AG04449 (cell line): ENCODE results near the gene CWC25.
A peak's percentile ranks its signal among the peaks of the same experiment; 100 is the strongest.

Experiments
- CTCF ChIA-PET: fragments of 350-600 bp; formaldehyde crosslinking; extraction: SDS; loops from one replicate; lab custom pipeline; 2021; ENCODE audit warnings: antibody characterized with exemption; lab: Yijun Ruan, JAX
- POLR2A ChIA-PET: fragments of 400-600, 350-600 bp; formaldehyde crosslinking; extraction: SDS; loops from one replicate; lab custom pipeline; 2020; ENCODE audit warnings: antibody characterized with exemption, inconsistent platforms; lab: Yijun Ruan, JAX
- DNase-seq: peaks from one replicate; pipeline ENCODE4 v3.0.0-alpha.2; 2010; ENCODE audit warnings: low read depth, low spot score
- H3K4me3 ChIP-seq: 2 replicates; pipeline ENCODE4 v1.5.1; 2011; ENCODE audit warnings: low read depth, mild to moderate bottlenecking, control low read depth, low read length
- CTCF ChIP-seq: IDR thresholded peaks from one replicate; pipeline ENCODE4 v1.5.1; 2011; ENCODE audit warnings: mild to moderate bottlenecking, moderate library complexity, low read length, control low read depth, inconsistent platforms; ENCODE audit not compliant: insufficient read depth; ENCODE audit errors: missing control alignments

The CWC25 gene

GRCh38 chr17:38853292-38854219, 28.4 kb upstream of the CWC25 start, which contains the start of gene RPL23:
RPL23 (minus strand) TSS chr17:38853721; CDS start chr17:38853710, 11 bp downstream.
- peak within 1 kb of the TSS; percentile 68 for H3K4me3 ChIP-seq
- ChIA-PET CTCF (interaction anchor here (1.4 to 2.5 kb wide), 4 partner anchors 11 to 300 kb away, joined by 4 to 16 read pairs (median 8); no protein-coding TSS in a partner anchor), POLR2A (interaction anchor here (0.6 to 4.6 kb wide), 13 partner anchors 9 to 346 kb away, joined by 3 to 57 read pairs (median 5); partner anchors contain the start of genes CWC25, LASP1, LASP1NB and RPL19)
- peak; percentile 79 for DNase-seq
- TF ChIP-seq CTCF: no peak

GRCh38 chr17:38852771-38853291, 27.7 kb upstream of the CWC25 start:
- POLR2A ChIA-PET: interaction anchor here (0.8 to 4.6 kb wide), 6 partner anchors 8 to 312 kb away, joined by 3 to 57 read pairs (median 6); partner anchors contain the start of gene LASP1
- H3K4me3 ChIP-seq: peak overlapping the region; percentile 68
- CTCF ChIA-PET: interaction anchor here (0.6 to 2.5 kb wide), 2 partner anchors 9 to 118 kb away, joined by 3 to 7 read pairs; no protein-coding TSS in a partner anchor
- no peak for DNase-seq
- no peak for TF ChIP-seq CTCF

GRCh38 chr17:38851434-38851833, 26.3 kb upstream of the CWC25 start:
- H3K4me3 ChIP-seq: peak overlapping the region; percentile 68
- TF ChIP-seq CTCF: no peak
- ChIA-PET CTCF (interaction anchor here (1.1 kb wide), 1 partner anchor 13 kb away, joined by 3 read pairs; no protein-coding TSS in a partner anchor), POLR2A (interaction anchor here (1.4 to 4.6 kb wide), 3 partner anchors 12 to 23 kb away, joined by 3 to 57 read pairs (median 5); partner anchors contain the start of gene LASP1)
- DNase-seq: no peak

- DNase-seq: no peak
- ChIA-PET POLR2A (interaction anchor here (1.4 kb wide), 1 partner anchor 13 kb away, joined by 5 read pairs; no protein-coding TSS in a partner anchor), CTCF (no interaction called here)
- TF ChIP-seq CTCF: no peak
- H3K4me3 ChIP-seq: no peak overlapping the region; the same call in 1 of the 2 replicates
Observed at GRCh38 chr17:38850374-38850773, 25.3 kb upstream of the CWC25 start.

- DNase-seq: no peak
- no peak for TF ChIP-seq CTCF
- H3K4me3 ChIP-seq: no peak overlapping the region
- ChIA-PET CTCF (interaction anchor here (1.0 to 1.1 kb wide), 2 partner anchors 134 to 326 kb away, joined by 3 to 5 read pairs; no protein-coding TSS in a partner anchor), POLR2A (interaction anchor here (0.5 to 0.6 kb wide), 3 partner anchors 23 to 49 kb away, joined by 3 read pairs; no protein-coding TSS in a partner anchor)
Observed at GRCh38 chr17:38848939-38849605, 24.0 kb upstream of the CWC25 start.
